ENCODE data around the gene TTC36. TPM values are rescaled to one million over a fixed set of nuclear protein-coding genes. Genes with fewer than 3 reads are reported as not detected.
A peak's percentile ranks its signal among the peaks of the same experiment; 100 is the strongest.

Gene TTC36
- total and polyA plus RNA-seq, 9 of the 15 experiments (the other 6 are each of a cell fraction or from before 2014, with no cell fraction given) = 0.22 to 0.23 TPM; not detected in 7

DNA sequence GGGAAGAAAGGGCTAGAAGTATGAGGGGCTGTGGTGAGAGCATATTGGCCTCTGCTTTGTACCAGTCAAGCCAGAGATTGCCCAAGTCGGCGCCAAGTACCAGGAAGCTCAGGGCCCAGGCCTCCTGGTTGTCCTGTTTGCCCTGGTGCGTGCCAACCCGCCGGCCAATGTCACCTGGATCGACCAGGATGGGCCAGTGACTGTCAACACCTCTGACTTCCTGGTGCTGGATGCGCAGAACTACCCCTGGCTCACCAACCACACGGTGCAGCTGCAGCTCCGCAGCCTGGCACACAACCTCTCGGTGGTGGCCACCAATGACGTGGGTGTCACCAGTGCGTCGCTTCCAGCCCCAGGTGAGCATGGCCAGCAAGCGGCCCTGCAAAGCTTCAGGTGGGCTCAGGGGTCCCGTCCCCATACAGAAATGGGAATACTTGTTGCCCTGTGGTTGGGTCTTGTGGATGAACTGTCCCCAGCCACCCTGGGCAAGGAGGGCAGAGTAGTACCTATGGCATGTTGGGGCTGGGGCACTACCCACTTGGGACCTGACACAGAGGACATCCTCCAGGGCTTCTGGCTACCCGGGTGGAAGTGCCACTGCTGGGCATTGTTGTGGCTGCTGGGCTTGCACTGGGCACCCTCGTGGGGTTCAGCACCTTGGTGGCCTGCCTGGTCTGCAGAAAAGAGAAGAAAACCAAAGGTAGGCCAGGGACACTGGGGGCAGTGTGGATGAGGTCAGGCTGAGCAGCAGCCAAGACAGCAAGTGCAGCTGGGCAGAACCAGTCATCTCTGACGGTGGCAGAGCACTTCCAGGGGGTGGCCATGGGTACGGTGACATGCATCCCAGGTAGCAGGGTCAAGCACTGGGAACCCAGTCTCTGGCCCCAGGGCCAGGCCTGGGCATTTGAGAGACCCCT is 5.8 kb downstream of the TTC36 start:
- intact Hi-C loops (cut with micrococcal nuclease) = loop anchor here (5.0 kb wide), 1 partner anchor 34 kb away; the partner anchor contains the start of gene IFT46
- BruUV-seq (replicated peaks) = no TSS peak

More for the DNA sequence above, 5.8 kb downstream of the TTC36 start:
- CTCF ChIA-PET (ENCODE audit: low intra/inter-chr PET ratio) = no interaction called here
- POLR2A ChIA-PET = no interaction called here
- Histone ChIP-seq H3K9me3 (replicated peaks; ENCODE audit: control insufficient read depth, insufficient read depth, low read depth, low read length) (no peaks in the 10 kb centered on the region), H3K27ac (ENCODE audit: extremely low read depth, low read depth, low read length) (no peak overlapping the region), H3K4me3 (no peak overlapping the region), H3K9me1 (ENCODE audit: control insufficient read depth, insufficient read depth, low read length) (no peaks in the 10 kb centered on the region), H4K20me1 (replicated peaks; ENCODE audit: control insufficient read depth, insufficient read depth, low read length) (no peaks in the 10 kb centered on the region), H3K79me2 (ENCODE audit: control insufficient read depth, insufficient read depth, low read length) (no peaks in the 10 kb centered on the region; the same call in 2 of the 3 replicates), H2AFZ (ENCODE audit: low read depth, low read length) (no peak overlapping the region), H3K9ac (ENCODE audit: insufficient read depth in 1 of 2, low read depth in 2 of 2, low read length in 2 of 2) (peak overlapping the region in 1 of 2 experiments; percentile 30; a peak in 1 of 4 replicates), H3K4me2 (ENCODE audit: insufficient read depth, low read length) (no peak overlapping the region), H3K36me3 (ENCODE audit: control insufficient read depth, insufficient read depth, low read length) (no peaks in the 10 kb centered on the region), H3K27me3 (ENCODE audit: control insufficient read depth in 2 of 2, insufficient read depth in 2 of 2, low read length in 2 of 2) (no peaks in the 10 kb centered on the region), H3K4me1 (replicated peaks in 1 of 2; ENCODE audit: control insufficient read depth in 2 of 2, insufficient read depth in 2 of 2, low read length in 2 of 2) (peaks cover 17 to 43% of the 10 kb centered on the region in 2 experiments)
- in situ Hi-C loops (cut with MboI) = no loop called here
- FAIRE-seq (no peak), DNase-seq (ENCODE audit: extremely low read depth in 1 of 4, low spot score in 3 of 4) (no peak), ATAC-seq (no peak)
- TF ChIP-seq RB1 (IDR thresholded peaks at IDR 0.05; ENCODE audit: low read depth) (no peak), MCM7 (IDR thresholded peaks at IDR 0.05) (no peak), ZNF3 (CRISPR knock-in tag; IDR thresholded peaks at IDR 0.05) (no peak), KAT7 (CRISPR knock-in tag; IDR thresholded peaks at IDR 0.05; ENCODE audit: borderline replicate concordance) (no peak)
- 65% methylated on average over 17 of the region's 19 CpGs for WGBS (ENCODE audit: insufficient coverage, low coverage, missing lambda C conversion rate)
